ENCODE results near the gene DAAM1.

The DAAM1 gene

DNA sequence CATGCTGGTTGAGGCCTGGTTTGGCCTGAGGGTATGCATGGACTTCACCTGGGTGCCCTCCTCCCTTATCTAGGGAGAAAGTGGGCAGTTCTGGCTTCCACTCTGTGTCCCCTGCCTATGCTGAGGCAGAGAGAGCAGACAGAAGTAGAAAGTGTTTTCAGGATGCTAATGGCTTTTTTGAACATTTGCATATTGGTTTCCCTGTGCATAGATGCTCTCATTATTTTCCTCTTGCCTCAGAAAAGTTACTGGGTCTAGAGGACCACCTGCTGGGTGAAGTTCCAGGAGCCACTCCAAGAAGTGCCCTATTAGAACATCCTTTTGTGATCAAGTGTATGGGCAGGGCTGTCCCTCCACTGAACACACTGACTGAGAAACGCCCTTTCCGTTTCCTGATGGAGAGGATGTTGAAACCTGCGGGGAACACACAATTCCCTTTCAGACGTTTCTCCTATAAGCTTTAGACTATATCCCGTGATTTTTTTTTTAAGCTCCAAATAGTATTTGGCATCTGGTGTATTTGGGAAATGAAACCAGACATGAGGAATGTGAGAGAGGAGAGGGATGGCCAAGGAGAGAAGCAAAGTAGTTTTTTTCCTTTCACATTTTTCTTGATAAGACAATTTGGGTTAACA lies 66.6 kb downstream of the DAAM1 start:
- DNase-seq (ENCODE audit: low read depth in 2 of 2), result no peak

- DNase-seq (ENCODE audit: low read depth in 2 of 2), result no peak
These were observed 67.9 kb downstream of the DAAM1 start for GRCh38 chr14:59256331-59256730.

DNA sequence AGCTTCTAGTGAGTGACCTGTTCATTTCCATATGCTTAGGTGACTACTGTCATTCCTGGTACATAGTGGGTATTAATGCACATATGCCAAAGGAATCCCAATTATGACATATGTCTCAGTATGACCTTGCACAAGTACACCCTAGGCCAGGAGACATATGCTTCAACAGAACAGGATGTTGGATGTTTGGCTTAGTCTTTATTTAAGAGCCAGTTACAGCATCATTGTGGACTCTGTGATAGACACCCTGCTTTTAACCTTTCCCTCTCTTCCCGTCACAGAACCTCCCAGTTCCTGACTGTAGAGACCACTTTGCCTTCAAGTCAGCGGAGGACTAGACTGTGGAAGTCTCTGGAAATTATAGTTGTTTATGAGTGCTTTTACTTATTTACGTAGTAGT lies 72.9 kb downstream of the DAAM1 start:
- no peak for DNase-seq (ENCODE audit: low read depth in 2 of 2)

GRCh38 chr14:59262717-59263454 lies 74.4 kb downstream of the DAAM1 start:
- DNase-seq (ENCODE audit: low read depth in 2 of 2), result no peak

GRCh38 chr14:59265808-59266207 lies 77.3 kb downstream of the DAAM1 start:
- DNase-seq (ENCODE audit: low read depth in 2 of 2), result peak; percentile 4 to 13

DNA sequence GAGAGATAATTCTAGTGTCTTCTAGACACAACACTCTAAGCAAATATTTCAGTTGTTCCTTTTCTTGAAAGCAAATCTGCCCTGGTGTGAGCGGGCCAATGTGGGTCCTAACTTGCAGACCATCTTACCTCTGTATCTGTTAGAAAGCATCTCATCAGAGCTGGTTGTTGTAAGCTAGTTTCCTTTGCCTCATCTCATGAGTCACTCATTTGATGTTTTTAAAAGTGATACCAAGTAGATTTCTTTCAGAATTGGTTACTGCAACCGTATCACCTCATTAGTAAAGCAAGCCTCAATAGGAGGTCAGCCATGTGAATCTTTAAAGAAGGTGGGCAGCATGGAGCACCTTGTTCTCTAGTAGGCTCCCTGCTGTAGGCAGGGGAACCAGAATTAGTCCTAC lies 78.6 kb downstream of the DAAM1 start:
- no peak for DNase-seq (ENCODE audit: low read depth in 2 of 2)

GRCh38 chr14:59268011-59268410 lies 79.5 kb downstream of the DAAM1 start:
- DNase-seq (ENCODE audit: low read depth in 2 of 2), result no peak

- no peak for DNase-seq (ENCODE audit: low read depth in 2 of 2)
These were observed 80.4 kb downstream of the DAAM1 start for GRCh38 chr14:59268858-59269257.

GRCh38 chr14:59269466-59269865 lies 81.0 kb downstream of the DAAM1 start:
- no peak for DNase-seq (ENCODE audit: low read depth in 2 of 2)

GRCh38 chr14:59271256-59271655 lies 82.8 kb downstream of the DAAM1 start:
- no peak for DNase-seq (ENCODE audit: low read depth in 2 of 2)

DNA sequence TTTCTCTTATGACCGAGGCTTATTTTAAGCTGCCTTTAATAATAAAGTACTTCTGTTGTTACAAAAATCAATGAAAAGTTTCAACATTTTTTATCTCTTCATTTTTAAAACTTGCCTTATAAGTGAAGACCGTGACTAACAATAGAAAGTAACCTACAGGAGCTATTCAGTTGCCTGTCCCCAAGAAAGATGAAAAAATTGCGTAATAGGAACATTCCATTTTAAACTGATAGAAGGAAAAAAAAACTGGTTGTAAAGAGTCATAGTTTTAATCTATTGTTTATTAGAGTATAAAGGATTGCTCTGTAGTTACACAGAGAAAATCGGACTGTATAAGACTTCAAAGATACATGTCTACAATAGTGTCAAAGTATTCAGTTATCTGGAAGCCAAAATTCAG lies 83.3 kb downstream of the DAAM1 start:
- DNase-seq (ENCODE audit: low read depth in 2 of 2), result no peak

DNA sequence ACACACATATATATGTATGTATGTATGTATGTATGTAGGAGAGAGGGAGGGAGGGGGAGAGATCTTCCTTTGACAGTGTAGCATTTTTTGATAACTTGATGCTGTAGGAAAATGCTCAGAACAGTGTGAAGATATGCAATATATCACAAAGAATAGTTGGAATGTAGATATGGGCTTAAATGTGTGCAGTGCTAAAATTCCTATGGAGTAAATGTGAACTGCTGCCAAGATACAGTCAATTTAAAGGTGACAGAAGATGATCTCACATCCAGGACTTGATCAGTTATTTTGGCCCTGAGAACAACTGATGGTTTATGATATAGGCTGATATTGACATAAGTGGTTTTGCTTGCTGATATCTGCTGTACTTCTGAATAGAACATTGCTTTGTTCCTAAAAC lies 84.2 kb downstream of the DAAM1 start:
- no peak for DNase-seq (ENCODE audit: low read depth in 2 of 2)

DNA sequence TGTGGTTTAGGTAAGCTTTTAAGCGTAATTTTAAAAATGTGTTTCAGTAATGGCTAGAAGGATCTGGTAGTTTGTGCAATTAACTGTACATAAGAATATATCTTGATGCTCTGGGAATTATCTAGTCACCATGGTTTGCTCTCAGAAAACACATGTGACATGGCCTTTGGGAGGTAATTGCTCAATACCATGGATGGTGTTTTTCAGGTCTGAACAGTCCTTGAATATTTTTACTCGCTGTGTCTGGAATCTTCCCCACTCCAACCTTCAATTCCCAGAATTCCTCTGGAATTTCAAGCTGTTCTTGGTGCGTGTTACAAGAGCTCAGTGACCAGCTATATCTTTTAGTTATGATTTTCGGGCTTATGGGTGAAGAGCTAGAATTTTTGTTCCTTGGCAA lies 85.3 kb downstream of the DAAM1 start:
- no peak for DNase-seq (ENCODE audit: low read depth in 2 of 2)

DNA sequence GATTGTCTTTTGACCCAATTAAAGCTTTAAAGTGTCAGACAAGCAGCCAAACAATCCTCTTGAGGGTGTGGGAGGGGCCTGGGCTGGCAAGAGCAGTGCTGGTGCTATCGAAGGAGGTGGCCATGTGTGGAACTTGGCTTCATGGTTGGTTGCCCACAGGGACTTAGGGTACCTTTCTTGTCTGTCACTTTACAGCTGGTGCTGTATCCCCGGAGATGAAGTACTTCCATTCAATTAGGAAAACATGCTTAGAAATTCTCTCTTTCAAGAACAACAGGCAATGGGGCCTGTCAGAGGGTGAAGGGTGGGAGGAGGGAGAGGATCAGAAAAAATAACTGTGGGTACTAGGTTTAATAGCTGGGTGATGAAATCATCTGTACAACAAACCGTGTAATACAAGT lies 86.5 kb downstream of the DAAM1 start:
- DNase-seq (ENCODE audit: low read depth in 2 of 2), result no peak

GRCh38 chr14:59275668-59276067 lies 87.2 kb downstream of the DAAM1 start:
- DNase-seq (ENCODE audit: low read depth in 2 of 2), result no peak

- DNase-seq (ENCODE audit: low read depth in 2 of 2), result no peak
These were observed 87.8 kb downstream of the DAAM1 start for GRCh38 chr14:59276235-59276634.

DNA sequence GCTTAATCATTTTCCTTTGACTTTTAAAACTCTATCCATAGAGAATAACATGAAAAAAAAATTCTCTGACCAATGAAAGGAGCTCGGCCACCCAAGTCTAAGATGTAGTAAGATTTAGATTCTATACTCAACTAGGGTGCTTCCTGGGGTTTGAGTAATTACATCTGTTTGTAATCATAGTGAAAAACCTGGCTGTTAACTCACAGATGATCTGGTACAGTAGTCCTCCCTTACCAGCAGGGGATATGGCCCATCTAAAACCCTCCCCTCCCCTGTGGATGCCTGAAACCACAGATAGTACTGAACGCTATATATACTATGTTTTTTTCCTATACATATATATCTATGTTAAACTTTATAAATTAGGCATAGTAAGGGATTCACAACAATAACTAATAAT lies 89.2 kb downstream of the DAAM1 start:
- no peak for DNase-seq (ENCODE audit: low read depth in 2 of 2)

DNA sequence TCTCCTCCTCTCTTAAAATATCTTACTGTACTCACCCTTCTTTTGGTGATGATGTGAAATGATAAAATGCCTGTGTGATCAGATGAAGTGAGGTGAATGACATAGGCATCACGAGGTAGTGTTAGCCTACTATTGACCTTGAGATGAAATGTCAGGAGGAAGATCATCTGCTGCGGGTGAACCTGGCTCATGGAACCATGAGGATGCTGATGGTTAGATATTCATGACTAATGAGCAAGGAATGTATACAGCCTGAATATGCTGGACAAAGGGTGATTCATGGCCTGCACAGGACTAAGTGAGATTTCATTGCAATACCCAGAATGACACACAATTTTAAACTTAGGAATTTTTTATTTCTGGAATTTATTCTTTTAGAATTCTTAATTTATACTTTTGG lies 89.6 kb downstream of the DAAM1 start:
- DNase-seq (ENCODE audit: low read depth in 2 of 2), result no peak

- DNase-seq (ENCODE audit: low read depth in 2 of 2), result no peak
These were observed 92.5 kb downstream of the DAAM1 start for GRCh38 chr14:59280961-59281360.

DNA sequence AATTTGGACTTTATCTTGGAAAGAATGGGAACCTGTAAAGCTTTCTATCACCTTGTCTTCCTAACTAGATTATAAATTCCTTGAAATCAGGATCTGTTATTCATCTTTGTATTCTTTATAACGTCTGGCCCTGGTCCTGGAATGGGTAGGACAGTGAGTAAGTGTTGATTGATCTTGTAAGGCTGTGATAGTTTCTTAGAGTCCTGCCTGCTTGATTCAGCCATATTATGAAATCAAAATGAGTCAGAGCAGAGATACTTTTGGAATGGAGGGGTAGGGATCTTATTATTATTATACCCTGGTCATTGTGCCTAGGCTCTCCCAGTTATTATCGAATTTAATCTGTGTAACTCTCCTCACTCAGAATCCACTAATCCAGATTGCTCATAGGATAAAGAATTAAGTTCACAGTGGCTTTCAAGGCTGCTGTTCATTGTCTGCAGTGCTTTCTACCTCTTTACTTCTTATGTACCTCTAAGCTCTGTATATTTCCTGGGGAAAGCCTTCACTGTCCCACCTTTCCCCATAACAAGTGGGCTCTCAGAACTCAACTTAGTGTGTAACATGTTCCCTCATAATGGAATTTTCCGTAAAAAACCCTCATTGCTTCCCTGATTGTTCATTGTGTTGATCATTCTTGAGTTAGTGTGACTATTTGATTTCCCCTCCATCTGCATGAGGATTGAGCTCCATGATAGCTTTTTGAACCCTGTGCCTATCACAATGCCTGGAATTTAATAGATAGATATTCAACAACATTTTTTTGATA lies 93.3 kb downstream of the DAAM1 start:
- DNase-seq (ENCODE audit: low read depth in 2 of 2), result no peak

DNA sequence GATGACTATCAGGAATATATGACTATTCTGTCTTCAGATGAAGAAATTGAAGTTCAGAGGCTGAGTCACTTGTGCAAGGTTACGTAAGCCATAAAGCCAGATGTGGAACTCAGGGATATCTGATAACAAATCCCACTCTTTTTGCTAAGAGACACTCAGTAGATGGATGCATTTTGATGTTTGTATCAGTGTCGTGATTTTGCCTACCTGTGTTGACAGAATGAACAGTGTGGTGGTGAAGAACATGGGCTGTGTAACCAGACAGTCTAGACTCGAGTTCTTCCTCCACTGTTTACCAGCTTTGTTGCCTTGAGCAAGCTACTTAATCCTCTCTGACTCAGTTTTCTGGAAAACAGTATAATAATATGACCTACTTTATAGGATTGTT lies 93.9 kb downstream of the DAAM1 start:
- no peak for DNase-seq (ENCODE audit: low read depth in 2 of 2)

DNA sequence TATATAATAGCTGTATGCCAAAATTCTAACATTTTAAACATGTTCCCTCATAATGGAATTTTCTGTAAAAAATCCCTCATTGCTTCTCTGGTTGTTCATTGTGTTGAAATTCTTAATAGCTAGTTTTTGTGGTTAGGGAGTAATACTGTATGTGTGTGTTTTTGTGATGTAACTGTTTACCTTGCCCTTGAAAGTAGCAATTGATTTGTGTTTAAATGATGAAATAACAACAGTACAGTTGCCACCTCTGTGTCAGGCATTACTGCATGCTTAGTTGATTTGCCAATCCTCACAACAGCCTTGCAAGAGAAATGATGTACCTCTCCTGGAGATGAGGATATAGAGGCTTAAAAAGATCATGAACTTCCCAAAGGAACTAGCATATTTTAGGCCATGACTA lies 94.9 kb downstream of the DAAM1 start:
- no peak for DNase-seq (ENCODE audit: low read depth in 2 of 2)

DNA sequence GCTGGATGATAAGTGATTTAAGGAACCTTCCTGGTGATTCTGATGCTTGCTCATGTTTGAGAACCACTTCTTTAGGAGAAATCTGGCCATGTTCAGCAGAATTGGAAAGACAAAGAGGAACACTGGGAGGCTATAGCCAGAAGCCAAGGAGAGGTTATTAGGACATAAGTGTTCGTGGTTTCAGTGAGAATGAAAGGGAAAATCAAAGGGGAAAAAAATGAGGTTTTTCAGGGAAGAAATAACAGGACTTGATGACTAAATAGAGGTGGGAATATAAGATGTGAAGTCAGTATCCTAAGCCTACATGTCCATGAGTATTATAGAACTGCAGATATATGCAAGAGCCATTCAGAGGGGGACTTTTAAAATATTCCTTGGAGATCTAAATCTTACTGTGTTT lies 95.6 kb downstream of the DAAM1 start:
- no peak for DNase-seq (ENCODE audit: low read depth in 2 of 2)
